GM18502 (cell line): ENCODE data around the gene PRKCG.
"Not testable (repeated sequence)": the region's sequence is repeated elsewhere in the genome, so short reads cannot be mapped to it uniquely, and the experiment has no call there.

ENCODE experiments used
- ATAC-seq: cut with Tn5 transposase; IDR thresholded peaks from one replicate; pipeline ENCODE4 v1.9.1; 2021; ENCODE audit warnings: mild to moderate bottlenecking; ENCODE audit not compliant: unreplicated experiment, poor library complexity

The PRKCG gene

DNA sequence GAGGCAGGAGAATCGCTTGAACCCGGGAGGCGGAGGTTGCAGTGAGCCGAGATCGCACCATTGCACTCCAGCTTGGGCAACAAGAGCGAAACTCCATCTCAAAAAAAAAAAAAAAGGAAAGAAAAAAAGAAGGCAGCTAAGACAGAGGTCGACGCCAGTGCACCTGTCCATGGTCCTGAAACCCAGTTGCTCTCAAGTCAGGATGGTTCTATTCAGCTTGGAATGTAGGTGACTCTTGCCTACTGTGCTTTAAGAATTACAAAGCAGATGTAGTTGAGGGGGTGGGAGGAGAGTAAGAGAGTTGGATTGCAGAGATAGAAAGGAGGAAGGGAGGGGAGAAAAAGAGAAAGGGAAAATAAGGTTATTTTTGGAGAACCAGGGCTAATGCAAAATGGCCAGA, 45.7 kb downstream of the PRKCG start:
- ATAC-seq = no peak

DNA sequence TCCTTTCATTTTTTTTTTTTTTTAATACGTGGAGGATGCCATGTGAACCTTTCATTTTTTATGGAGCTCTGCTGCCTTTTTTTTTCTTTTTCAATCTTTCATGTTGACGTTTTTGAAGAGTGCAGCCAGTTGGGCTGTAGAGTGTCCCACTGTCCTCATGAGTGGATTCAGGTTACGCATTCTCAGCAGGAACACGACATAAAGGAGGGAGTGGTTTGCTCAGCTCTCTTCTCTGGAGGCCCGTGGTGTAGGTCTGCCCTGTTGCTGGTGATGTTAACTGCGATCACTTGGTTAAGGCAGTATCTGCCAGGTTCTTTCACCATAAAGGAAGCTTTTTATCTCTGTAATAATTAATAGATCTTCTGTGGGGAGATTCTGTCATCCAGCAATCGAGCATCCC, 54.0 kb downstream of the PRKCG start:
- no peak for ATAC-seq

DNA sequence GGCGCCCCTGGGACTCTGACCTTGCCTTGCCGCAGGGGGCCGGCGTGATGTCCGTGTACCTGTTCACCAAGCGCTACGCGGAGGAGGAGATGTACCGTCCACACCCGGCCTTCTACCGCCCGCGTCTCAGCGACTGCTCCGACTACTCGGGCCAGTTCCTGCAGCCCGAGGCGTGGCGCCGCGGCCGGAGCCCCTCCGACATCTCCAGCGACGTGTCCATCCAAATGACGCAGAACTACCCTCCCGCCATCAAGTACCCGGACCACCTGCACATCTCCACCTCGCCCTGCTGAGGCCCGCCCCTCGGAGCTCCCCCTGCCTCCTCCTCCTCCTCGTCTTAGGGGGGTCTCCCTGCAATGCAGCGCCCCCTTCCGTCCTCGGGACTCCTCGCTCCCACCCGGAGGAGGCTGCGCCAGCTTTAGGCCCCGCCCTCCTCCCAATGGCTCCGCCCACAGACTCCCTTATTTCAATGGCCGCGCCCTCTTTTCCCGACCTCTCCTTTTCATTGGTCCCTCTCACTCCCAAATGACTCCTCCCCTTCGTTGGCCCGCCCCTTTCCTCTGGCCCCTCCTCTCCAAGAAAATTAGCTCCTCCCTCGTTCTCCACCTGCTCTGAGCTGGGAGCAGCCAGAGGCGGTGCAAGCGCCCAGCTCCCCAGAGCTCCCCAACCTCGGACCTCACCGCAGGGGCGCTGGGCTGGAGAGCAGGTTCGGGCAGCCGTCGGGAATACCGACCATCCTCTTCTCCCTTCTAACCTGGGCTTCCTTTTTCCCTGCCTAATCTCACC, 60.2 kb downstream of the PRKCG start:
- ATAC-seq = no peak

DNA sequence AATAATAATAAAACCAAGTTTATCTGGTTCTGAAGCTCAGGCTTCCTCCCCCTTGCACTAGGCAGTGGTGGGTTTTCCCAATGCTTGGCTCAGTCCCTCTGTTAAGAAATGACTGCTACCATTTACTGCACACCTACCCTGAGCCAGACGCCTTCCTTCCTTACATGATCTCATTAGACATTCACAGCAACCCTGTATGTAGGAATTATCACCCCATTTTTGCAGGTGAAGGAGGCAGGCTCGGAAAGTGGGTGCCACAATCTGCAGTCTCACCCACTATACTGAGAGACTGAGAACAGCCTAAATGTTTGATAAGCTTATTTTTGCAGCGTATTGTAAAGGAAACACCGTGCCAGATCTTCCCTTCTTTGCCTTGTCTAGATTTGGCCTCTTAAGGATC, 62.4 kb downstream of the PRKCG start:
- ATAC-seq = no peak

DNA sequence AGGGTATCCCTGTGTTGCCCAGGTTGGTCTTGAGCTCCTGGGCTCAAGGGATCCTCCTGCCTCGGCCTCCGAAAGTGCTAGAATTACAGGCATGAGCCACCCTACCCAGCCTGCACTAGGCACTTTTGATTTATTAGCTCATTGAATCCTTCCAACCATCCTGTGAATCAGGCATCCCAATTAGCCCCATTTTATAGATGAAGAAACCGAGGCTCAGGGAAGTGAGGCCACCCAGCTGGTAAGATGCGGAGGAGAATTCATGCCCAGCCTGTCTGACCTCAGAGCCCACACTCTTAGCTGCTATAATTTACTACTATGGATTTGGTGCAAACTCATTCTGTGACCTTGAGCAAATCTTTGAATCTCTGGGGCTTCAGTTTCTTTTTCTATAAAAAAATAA, 62.9 kb downstream of the PRKCG start:
- ATAC-seq = no peak

DNA sequence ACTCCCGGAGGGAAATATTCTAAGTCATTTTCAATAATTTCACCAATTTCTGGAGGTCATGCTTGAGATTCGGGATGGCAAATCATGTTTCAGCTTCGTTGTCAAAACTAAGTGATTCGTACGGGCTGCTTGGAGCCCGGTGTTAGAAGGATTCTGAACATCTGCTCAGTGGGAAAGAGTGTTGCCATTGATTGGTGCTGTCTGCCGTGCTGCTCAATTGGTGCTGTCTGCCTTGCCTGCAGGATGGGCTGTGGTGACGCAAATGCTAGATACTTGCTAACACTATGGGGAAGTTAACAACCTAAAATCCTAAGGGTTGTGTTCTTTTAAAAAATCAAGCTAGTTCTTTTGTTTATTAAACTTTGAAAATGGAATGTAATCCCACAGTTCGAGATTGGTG, 63.4 kb downstream of the PRKCG start:
- ATAC-seq = no peak

DNA sequence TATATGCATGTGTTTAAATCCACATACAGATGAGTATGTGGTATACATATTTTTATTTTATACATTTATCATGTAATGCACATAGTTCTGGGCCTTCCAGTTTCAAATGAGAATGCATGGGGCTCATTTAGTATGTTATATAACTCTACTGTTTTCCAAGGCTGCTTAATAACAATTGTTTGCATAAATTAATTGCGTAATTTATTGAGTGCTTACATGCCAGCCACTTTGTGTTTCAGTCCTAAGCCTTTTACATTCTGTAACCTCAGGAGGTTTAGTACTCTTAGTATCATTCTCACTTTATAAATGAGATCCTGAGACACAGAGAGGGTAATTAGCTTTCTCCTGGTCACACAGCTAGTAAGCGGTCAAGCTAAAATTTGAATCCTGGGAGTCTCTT, 64.0 kb downstream of the PRKCG start:
- ATAC-seq = no peak

DNA sequence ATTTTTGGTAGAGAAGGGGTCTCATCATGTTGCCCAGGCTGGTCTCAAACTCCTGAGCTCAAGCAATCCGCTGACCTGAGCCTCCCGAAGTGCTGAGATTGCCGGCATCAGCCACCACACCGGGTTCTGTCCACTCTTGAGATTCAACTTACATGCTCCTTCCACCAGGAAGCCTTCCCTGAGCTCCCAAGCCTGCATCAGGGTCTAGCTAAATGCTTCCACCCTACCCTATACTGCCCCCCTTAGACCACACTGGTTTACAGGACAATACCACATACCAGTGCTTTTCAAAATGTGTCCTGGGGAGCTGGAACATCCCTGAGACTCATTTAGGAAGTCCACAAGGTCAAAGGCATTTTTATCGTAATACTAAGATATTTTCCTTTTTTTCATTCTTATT, 65.6 kb downstream of the PRKCG start:
- ATAC-seq = no peak

DNA sequence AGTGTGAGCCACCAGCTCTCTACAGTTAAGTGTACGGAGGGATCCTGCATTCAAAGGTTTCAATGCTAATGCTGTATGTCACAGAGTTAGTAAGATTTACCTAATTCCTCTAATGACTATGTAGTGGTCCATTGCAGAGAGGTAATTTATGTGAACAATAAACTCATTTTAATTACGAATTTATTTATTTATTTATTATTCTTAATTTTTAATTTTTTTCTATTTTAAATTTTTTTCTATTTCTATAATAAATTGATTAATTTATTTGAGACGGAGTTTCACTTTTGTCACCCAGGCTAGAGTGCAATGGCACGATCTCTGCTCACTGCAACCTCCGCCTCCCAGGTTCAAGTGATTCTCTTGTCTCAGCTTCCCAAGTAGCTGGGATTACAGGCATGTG, 66.6 kb downstream of the PRKCG start:
- not testable (repeated sequence) for ATAC-seq

DNA sequence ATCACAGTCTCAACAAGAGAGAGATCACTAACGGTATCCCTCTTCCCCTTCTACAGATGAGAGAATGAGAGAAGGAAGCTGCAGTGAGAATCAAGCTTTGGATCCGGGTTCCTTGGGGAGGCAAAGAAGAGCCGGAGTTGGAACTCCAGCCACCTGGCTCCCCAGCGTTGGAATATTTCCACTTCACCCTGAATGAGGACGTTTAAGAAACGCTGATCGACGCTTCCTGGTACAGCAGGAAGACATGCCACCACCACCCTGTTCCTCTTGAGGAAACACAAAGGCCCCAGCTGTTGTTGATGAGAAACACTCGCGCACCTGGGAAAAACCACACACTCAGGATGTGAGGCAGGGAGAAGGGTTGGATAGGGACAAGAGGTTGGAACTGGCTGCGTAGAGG, 69.4 kb downstream of the PRKCG start:
- no peak for ATAC-seq

DNA sequence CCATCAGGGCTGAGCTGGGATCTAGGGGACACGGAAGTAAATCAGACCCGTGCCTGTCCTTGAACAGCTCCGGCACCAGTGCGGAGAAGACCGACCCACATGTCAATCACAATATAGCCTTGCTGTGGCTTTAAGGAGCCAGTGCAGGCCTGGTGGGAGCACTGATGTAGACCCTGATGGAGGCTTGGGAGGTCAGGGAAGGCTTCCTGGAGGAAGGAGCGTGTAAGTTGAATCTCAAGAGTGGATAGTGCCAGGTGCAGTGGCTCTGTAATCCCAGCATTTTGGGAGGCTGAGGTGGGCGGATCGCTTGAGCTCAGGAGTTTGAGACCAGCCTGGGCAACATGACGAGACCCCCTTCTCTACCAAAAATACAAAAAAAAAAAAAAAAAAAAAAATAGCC, 70.0 kb downstream of the PRKCG start:
- no peak for ATAC-seq

DNA sequence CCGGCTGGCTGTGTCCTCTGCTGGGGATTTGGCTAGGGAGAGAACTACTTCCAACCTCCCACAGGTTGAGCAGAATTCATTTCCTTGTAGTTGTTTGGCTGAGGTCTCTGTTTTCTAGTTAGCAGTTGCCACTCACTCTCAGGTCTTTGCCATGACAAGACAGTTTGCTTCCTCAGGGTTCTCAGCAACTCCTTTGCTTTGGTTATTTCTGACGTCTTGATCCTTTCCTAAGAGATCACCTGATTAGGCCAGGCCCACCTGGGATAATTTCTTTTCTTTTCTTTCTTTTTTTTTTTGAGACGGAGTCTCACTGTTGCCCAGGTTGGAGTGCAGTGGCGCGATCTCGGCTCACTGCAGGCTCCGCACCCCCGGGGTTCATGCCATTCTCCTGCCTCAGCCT, 71.4 kb downstream of the PRKCG start:
- ATAC-seq = no peak
